OCI-LY1 (cell line): ENCODE measurements around the gene C11orf58.

Experiments used
- H2AFZ ChIP-seq: fragments of 200-600 bp; sonication (generic), shearing (Covaris generic); 2 replicates; pipeline ENCODE4 v1.6.0; 2014; ENCODE audit warnings: antibody characterized with exemption, mild to moderate bottlenecking, low read length
- H3F3A ChIP-seq: fragments of 200-600 bp; sonication (generic), shearing (Covaris generic); 2 replicates; pipeline ENCODE4 v1.6.0; 2014; ENCODE audit warnings: mild to moderate bottlenecking, antibody characterized with exemption, low read length, moderate library complexity; ENCODE audit not compliant: insufficient read depth
- H3K27ac ChIP-seq: fragments of 200-600 bp; sonication (generic); 2 replicates; pipeline ENCODE4 v1.5.1; 2014; ENCODE audit warnings: low read length, mixed run types, mild to moderate bottlenecking, low read depth; ENCODE audit not compliant: poor library complexity, severe bottlenecking
- H3K27me3 ChIP-seq: fragments of 200-600 bp; sonication (generic); 2 replicates; pipeline ENCODE4 v1.6.0; 2014; ENCODE audit warnings: antibody characterized with exemption, mild to moderate bottlenecking, low read length, moderate library complexity; ENCODE audit not compliant: insufficient read depth
- H3K36me3 ChIP-seq: fragments of 200-600 bp; sonication (generic); 2 replicates; pipeline ENCODE4 v1.6.1; 2014; ENCODE audit warnings: mild to moderate bottlenecking, antibody characterized with exemption, low read length, moderate library complexity, mixed read lengths; ENCODE audit not compliant: insufficient read depth
- H3K4me1 ChIP-seq: fragments of 200-600 bp; sonication (generic); 2 replicates; pipeline ENCODE4 v1.5.1; 2014; ENCODE audit warnings: mild to moderate bottlenecking, low read length, moderate library complexity; ENCODE audit not compliant: insufficient read depth, severe bottlenecking
- H3K4me2 ChIP-seq: fragments of 200-600 bp; sonication (generic), shearing (Covaris generic); 2 replicates; pipeline ENCODE4 v1.6.1; 2014; ENCODE audit warnings: low read length
- H3K4me3 ChIP-seq: fragments of 200-600 bp; sonication (generic); 2 replicates; pipeline ENCODE4 v1.5.1; 2014; ENCODE audit warnings: low read length, low read depth, mild to moderate bottlenecking, mixed read lengths; ENCODE audit not compliant: poor library complexity, severe bottlenecking
- H3K79me2 ChIP-seq: fragments of 200-600 bp; shearing (Covaris generic); 2 replicates; pipeline ENCODE4 v1.6.1; 2016; ENCODE audit warnings: mixed run types, low read length, mixed read lengths; ENCODE audit not compliant: insufficient read depth
- H3K9ac ChIP-seq: fragments of 200-600 bp; sonication (generic), shearing (Covaris generic); 2 replicates; pipeline ENCODE4 v1.6.1; 2014; ENCODE audit warnings: mild to moderate bottlenecking, low read length, mixed read lengths
- H3K9me2 ChIP-seq: fragments of 200-600 bp; sonication (generic), shearing (Covaris generic); 2 replicates; pipeline ENCODE4 v1.6.1; 2014; ENCODE audit warnings: low read depth, mild to moderate bottlenecking, low read length, mixed read lengths
- H3K9me3 ChIP-seq: fragments of 200-600 bp; shearing (Covaris generic); 2 replicates; pipeline ENCODE4 v1.6.1; 2014; ENCODE audit warnings: low read length, mixed read lengths
- H4K20me1 ChIP-seq: fragments of 200-600 bp; sonication (generic), shearing (Covaris generic); 2 replicates; pipeline ENCODE4 v1.6.0; 2016; ENCODE audit warnings: mild to moderate bottlenecking, low read length; ENCODE audit not compliant: insufficient read depth
- EZH2 ChIP-seq: fragments of 200-600 bp; sonication (generic), shearing (Covaris generic); IDR thresholded peaks from 2 replicates; pipeline ENCODE4 v1.8.0; 2017; ENCODE audit warnings: borderline replicate concordance, mixed run types, mild to moderate bottlenecking, antibody characterized with exemption, low read length, moderate library complexity, mixed read lengths
- TF ChIP-seq, protein P1 (sequence below): fragments of 200-600 bp; sonication (generic), shearing (Covaris generic); IDR thresholded peaks from 2 replicates; pipeline ENCODE4 v1.5.1; 2017; ENCODE audit warnings: mild to moderate bottlenecking, antibody characterized with exemption, low read length, moderate library complexity, mixed read lengths

C11orf58 gene

GRCh38 chr11:16743478-16743877 is 5.0 kb downstream of the C11orf58 start:
- no peaks in the 10 kb centered on the region for H3K9me2 ChIP-seq
- H3K9me3 ChIP-seq: no peaks in the 10 kb centered on the region
- no peaks in the 10 kb centered on the region for H4K20me1 ChIP-seq
- H3K4me3 ChIP-seq: no peak overlapping the region
- no peak for TF ChIP-seq EZH2
- TF ChIP-seq, protein P1, sequence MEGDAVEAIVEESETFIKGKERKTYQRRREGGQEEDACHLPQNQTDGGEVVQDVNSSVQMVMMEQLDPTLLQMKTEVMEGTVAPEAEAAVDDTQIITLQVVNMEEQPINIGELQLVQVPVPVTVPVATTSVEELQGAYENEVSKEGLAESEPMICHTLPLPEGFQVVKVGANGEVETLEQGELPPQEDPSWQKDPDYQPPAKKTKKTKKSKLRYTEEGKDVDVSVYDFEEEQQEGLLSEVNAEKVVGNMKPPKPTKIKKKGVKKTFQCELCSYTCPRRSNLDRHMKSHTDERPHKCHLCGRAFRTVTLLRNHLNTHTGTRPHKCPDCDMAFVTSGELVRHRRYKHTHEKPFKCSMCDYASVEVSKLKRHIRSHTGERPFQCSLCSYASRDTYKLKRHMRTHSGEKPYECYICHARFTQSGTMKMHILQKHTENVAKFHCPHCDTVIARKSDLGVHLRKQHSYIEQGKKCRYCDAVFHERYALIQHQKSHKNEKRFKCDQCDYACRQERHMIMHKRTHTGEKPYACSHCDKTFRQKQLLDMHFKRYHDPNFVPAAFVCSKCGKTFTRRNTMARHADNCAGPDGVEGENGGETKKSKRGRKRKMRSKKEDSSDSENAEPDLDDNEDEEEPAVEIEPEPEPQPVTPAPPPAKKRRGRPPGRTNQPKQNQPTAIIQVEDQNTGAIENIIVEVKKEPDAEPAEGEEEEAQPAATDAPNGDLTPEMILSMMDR: no peak
- peaks cover 77% of the 10 kb centered on the region for H3K36me3 ChIP-seq
- peaks cover 26% of the 10 kb centered on the region for H3K4me1 ChIP-seq
- no peak overlapping the region for H2AFZ ChIP-seq
- no peaks in the 10 kb centered on the region for H3F3A ChIP-seq
- peaks cover 63% of the 10 kb centered on the region for H3K79me2 ChIP-seq
- no peak overlapping the region for H3K9ac ChIP-seq
- H3K4me2 ChIP-seq: no peak overlapping the region
- H3K27me3 ChIP-seq: no peaks in the 10 kb centered on the region
- H3K27ac ChIP-seq: no peak overlapping the region

DNA sequence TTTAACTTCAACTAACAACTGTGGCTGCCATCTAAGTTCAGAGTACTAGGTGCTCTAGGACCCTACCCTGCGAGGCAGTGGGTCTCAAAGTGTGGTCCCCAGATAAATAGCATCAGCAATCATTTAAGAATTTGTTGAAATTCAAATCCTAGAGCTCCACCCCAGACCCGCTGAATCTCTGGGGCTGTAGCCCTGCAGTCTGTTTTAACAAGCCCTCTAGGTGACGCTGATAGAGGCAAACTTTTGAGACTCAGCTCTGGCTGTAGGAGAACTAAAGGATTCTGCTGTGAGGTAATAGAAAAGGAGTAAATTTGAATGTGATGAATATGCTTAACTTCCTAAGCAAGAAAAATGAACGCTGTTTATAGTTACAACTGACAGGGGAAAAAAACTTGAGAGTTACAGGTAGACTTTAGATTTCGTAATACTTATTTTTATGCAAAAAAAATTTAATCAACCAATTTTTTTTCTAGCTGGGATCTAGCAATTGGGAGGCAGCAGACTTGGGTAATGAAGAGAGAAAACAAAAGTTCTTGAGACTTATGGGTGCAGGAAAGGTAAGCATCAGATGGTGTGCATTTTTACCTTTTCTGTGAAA is 5.8 kb downstream of the C11orf58 start:
- H3K36me3 ChIP-seq: peaks cover 85% of the 10 kb centered on the region

GRCh38 chr11:16745950-16746605 is 7.6 kb downstream of the C11orf58 start:
- Histone ChIP-seq H4K20me1 (no peaks in the 10 kb centered on the region), H3K4me1 (peaks cover 13% of the 10 kb centered on the region), H3F3A (no peaks in the 10 kb centered on the region), H3K4me2 (no peak overlapping the region), H3K9ac (no peak overlapping the region), H3K36me3 (peaks cover 94% of the 10 kb centered on the region), H3K79me2 (peaks cover 39% of the 10 kb centered on the region), H3K27me3 (no peaks in the 10 kb centered on the region), H2AFZ (no peak overlapping the region), H3K9me2 (no peaks in the 10 kb centered on the region), H3K27ac (no peak overlapping the region), H3K9me3 (no peaks in the 10 kb centered on the region), H3K4me3 (no peak overlapping the region)
- no peak for TF ChIP-seq EZH2
- TF ChIP-seq, protein P1: no peak

More for the DNA sequence above, 5.8 kb downstream of the C11orf58 start:
- no peak overlapping the region for H2AFZ ChIP-seq
- TF ChIP-seq EZH2: no peak
- TF ChIP-seq, protein P1: no peak
- H3K4me3 ChIP-seq: no peak overlapping the region
- H3F3A ChIP-seq: no peaks in the 10 kb centered on the region
- no peak overlapping the region for H3K9ac ChIP-seq
- no peaks in the 10 kb centered on the region for H3K9me2 ChIP-seq
- H3K9me3 ChIP-seq: no peaks in the 10 kb centered on the region
- H3K4me1 ChIP-seq: peaks cover 26% of the 10 kb centered on the region
- peaks cover 57% of the 10 kb centered on the region for H3K79me2 ChIP-seq
- no peak overlapping the region for H3K27ac ChIP-seq
- H3K4me2 ChIP-seq: no peak overlapping the region
- H3K27me3 ChIP-seq: no peaks in the 10 kb centered on the region
- no peaks in the 10 kb centered on the region for H4K20me1 ChIP-seq
